Activated T-helper 1 cell treated with Interleukin-2 at 50 U/mL for 16 hours (primary cell): ENCODE measurements around the gene FCGBP.
"Not testable (repeated sequence)": the region's sequence is repeated elsewhere in the genome, so short reads cannot be mapped to it uniquely, and the experiment has no call there.

Source experiments
- DNase-seq: peaks from one replicate; pipeline ENCODE4 v3.0.0-alpha.2; 2020; ENCODE audit warnings: low read depth

Gene FCGBP

DNA sequence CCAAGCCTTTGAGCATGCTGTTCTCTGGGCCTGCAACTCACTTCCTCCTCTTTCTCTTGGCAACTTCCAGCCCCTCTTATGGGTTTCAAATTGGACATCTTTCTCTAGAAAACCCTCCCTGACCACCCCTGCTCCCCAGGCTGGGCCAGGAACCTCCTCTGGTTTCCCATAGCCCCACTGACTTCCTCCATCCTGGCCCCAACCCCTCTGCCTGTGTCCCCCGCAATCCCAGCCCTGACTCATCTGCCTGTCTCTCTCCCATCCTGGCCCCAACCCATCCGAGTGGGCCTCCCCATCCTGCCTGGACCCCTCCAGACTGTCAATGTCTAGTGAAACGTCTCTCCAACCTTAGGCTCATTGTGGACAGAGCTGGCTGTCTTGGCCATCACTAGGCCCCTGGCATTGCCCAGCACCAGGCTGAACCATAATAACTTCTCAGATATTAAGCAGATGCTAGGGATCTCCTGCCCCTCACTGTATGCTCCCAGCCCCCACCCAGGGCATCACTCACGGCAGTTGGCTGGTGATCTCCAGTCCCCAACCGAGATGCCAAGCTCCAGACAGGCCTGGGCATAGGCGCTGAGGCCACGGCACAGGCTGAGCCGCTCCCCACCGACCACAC, 16.8 kb downstream of the FCGBP start:
- no peak for DNase-seq

DNA sequence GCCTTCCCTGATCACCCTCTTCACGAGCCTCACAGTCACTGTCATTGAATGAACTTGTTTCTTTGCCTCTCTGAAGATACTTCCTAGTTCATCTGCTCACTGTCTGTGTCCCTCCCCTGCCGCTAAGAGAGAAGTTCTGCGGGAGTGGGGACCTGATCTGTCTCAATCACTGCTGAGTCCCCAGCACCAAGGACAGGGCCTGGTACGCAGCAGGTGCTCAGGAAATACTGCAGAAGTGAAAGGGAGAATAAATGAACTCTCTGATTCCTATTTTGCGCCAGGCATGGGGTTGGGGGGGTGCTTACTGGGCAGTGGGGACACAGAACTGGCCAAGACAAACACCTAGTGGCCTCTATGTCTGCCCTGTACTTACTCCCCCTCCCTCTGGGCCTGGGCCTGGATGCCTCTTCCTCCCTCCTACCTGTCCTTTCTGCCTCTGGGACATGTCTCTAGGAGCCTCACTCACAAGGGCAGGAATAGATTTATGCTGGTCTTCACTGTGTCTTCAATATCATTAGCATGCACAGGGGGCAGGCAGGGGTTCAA, 17.5 kb downstream of the FCGBP start:
- DNase-seq = no peak

DNA sequence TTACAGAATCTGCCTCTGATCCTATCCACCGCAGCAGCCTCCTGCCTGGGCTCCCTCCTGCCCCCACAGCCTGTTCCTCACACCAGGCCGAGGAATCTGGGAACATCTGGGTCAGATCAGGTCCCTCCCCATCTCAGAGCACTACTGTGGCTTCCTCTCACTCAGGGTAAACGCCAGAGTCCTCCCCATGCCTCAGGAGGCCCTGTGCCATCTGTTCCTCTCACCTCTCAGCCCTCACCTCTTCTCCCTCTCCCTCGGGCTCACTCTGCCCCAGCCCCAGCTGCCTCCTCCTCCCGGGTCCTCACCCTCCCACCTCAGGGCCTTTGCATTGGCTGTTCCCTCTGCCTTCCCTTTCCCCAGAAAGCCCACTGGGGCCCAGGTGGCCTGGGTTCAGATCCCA, 18.2 kb downstream of the FCGBP start:
- no peak for DNase-seq

DNA sequence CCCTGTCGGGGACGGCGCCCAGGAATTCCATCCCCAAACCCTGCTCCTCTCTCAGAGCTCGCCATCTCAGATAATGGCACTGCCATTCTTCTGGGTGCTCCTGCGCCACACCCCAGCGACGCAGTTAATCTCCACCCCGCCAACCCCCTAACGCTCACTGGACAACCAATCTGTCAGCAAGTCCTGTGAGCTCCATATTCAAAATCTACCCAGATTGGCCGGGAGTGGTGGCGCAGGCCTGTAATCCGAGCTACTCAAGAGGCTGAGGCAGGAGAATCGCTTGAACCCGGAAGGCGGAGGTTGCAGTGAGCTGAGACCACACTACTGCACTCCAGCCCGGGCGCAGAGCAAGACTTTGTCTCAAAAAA, 18.6 kb downstream of the FCGBP start:
- DNase-seq = no peak

DNA sequence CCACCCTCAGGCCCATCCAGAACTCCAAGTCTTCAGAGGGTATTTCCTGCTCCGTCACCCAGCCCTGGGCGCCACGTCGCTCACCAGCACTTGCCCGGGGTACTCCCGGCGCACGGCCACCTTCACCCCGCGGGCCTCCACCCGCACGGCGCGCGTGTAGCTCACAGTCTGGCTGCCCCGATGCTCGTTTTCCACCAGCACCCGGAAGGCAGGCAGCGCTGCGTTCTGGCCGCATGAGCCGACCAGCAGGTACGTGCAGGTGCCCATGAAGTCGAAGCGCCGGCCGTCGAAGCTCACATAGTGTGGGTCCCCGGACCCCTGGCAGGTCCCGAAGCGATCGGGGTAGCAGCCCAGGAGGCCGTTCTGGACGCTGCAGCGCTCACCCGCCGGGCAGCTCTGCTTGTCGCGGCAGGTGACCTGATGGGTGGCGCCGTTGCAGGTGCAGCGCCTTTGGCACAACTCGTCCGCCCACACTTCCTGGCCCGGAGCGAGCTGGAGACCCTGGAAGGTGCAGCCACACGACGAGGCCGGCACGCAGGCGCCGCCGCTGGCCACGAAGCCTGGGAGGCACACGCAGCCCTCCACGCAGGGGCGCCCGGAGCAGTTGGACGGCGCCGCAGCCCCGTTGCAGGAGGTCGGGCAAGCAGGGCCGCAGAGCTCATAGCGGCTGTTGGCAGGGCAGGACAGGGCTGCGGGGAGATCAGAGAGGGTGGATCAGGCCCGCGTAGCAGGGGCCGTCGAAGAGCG, 19.2 kb downstream of the FCGBP start:
- no peak for DNase-seq

DNA sequence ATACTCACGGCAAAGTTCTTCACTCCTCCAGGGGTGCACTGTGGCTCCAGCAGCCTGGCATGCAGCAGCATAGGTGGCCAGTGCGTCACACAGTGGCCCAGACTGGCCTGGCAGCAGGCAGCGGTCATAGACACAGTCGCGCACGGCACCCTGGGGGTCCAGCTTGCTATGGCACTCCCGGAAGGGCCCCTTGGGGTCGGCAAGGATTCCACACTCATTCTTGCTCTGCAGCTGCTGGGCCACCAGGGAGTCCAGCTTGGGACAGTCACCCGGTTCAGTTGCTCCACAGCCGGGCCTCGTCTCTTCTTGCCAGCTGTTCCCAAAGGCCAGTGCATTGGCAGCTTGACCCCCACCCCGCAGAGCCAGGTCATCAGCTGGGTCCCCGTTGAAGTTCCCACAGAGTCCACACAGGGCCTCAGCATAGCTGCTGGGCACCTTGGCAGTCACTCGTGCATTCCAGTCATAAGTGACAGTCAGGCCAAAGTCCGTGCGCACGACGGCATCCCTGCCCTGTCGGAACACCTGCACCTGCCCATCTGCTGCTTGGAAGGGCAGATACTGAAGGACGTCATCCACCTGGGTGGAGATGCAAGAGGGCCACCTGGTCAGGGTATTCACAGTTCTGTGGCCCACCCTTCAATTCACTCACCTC, 20.6 kb downstream of the FCGBP start:
- no peak for DNase-seq

DNA sequence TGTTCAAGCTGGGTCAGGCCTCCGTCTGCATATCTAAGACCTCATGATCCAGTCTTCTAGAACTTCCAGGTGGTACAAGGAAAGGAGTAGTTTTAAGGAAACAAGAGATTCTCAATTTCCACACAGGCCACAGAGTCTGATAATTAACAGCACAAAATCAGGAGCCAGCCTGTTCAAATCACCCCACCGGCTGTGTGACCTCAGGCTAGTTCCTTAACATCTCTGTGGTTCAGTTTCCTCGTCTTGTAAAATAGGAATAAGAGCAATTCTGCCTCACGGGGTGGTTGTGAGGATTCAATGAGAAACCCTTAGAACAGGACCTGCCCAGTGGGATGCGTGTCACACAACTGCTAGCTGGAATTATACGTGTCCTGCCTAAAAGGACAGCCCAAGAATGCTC, 25.6 kb downstream of the FCGBP start:
- no peak for DNase-seq

DNA sequence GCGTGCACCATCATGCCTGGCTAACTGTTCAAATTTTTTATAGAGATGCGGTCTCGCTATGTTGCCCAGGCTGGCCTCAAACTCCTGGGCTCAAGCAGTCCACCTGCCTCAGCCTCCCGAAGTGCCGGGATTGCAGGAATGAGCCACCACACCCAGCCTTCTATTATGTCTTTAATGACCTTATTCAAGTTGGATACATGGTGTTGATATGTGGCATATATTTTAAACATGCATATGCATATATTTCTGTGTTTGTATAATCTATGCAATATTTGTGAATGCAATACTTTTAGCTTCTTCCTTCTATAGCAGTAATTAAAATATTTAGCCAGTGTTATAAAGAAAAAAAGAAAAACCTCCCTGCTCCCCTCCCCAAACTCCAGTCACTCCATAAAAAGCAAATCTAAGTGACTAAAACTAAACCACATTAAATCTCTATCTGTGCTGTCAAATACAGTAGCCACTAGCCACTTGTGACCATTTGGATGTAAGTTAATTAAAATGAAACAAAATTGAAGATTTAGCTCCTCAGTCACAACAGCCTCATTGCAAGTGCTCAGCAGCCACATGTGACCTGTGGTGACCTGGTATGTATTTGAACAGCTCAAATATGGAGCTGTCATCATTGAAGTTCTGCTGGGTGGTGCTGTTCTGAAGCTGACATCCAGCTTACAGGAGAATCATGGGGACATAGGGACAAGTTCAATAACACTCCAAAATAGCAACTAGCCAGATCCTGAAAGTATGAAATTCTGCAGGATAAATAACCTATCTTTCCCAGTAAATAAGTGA, 27.4 kb downstream of the FCGBP start:
- DNase-seq = no peak

DNA sequence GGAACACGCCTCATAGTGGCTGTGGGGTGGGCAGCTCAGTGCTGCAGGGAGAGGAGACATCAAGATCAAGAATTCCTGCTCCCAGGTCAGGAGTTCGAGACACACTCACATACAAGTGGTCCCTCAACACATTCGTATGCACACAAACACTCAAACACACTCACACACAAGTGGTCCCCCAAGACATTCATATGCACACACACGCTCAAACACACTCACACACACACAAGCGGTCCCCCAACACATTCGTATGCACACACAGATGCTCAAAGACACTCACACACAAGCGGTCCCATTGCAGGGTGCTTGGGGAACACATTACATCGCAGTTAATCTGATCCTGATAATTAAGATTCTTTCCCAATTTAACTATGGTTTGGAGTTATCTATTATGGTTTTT, 28.2 kb downstream of the FCGBP start:
- DNase-seq = no peak

DNA sequence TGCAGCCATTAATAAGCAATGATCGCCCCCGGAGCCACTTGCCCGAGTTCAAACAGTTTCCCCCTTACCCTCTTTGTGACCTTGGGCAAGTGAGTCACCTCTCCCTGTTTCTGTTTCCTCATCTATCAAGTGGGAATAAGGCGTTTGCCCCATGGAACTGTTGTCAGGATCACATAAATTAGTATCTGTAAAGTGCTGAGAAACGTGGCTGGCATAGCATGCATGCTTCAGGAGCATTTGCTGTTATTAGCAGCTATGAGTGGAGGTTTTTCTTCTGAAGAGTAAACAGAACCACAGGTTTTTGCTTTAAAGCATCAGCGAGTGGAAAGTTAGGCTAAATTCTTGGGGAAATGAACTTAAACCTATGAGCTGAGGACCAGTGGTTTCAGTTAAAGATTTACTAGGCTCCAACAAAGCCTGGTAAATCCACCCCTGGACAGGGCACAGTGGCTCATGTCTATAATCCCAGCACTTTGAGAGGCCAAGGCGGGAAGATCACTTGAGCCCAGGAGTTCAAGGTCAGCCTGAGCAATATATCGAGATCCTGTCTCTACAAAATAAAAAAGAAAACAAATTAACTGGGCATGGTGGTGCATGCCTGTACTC, 30.8 kb downstream of the FCGBP start:
- not testable (repeated sequence) for DNase-seq

DNA sequence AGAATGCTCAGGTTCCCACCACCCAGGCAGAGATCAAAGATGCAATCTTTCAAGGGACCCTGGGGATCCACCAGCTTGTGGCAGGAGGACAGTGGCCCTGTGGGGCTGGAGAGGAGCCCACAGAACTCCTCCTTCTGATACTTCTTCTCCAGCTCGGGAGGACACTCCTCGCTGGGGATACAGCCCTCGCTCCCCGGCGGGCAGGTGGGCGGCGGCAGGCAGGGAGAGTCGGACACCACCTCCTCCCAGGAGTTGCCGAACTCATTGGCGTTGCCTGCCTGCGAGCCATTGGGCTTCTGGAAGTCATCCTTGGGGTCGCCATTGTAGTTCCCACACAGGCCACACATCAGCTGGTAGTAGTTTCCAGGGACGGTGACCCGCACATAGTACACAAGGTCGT, 32.1 kb downstream of the FCGBP start:
- not testable (repeated sequence) for DNase-seq

DNA sequence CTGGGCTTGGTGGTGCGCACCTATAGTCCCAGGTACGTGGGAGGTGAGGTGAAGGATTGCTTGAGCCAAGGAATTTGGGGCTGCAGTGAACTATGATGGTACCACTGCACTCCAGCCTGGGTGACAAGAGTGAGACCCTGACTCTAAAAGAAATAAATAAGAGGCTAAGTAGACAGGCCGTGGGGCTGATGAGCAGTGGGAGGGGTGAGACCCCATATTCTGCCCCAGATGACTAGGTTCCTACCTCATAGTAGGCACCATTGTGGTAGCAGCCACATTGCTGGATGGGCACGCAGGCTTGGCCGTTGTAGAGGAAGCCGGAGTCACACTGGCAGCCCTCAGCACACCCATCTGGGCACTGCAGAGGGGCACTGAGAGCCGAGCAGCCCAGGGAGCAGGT, 32.8 kb downstream of the FCGBP start:
- DNase-seq = not testable (repeated sequence)

DNA sequence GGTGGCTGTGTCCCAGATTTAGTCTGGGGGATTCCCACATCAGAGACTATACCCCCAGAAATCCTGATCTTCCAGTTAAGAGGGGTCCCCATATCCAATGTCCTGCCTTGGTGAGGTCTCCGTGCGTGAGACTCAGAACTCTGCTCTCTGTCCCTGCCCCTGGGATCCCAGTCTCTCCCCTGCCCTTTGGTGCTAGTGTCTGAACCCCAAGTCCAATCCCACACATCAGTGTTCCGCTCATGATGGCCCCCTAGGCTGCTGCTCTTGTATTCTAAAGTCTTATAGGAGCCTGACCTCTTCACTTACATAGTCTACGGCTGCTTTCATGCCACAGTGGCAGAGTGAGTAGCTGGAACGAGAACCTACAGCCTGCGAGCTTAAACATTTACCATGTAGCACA, 35.6 kb downstream of the FCGBP start:
- DNase-seq = not testable (repeated sequence)

DNA sequence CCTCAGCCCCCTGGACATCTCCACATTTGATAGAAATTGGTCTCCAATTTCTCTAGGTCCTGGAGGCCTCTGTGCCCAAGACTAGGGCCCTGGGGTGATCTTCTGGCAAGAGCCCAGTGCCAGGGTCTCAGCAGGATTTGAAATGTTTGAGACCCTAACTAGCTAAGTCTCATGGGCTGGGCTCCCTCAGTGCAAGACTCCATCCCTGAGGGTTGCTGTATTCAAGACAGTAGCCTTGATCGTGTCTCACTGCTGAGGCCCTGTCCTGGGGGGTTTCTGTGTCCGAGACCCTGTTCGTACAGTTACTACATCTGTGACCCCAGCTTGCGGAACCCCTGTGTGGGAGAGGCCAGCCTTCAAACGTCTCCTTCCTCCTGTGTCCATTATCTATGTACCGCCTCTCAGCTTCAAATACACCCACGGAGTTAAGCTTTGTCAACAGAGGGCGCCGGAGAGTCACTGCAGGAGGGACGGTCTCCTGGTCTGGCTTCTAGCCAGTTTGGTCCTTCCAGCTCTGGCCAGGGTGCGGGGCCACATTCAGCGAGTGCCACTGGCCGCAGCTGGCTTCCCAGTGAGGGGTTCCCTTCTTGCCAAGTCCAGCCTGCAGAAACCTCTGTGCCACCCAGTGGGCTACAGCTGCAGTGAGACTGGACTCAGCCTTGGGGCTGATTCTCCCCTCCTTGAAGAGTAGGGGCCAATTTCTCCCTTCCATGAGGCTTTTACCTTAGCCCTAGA, 36.8 kb downstream of the FCGBP start:
- DNase-seq = not testable (repeated sequence)

DNA sequence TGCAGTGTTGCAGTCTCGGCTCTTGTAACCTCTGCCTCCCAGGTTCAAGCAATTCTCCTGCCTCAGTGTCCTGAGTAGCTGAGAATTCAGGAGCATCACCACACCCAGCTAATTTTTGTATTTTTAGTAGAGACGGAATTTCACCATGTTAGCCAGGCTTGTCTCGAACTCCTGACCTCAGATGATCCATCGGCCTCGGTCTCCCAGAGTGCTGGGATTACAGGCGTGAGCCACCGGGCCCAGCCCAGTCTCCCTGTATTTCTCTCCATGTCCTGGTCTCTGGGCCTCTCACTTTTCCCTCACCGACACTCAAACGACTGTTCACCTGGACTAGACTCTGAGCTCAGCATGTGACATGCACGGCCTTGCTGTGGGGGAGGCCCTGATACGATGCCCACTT, 39.3 kb downstream of the FCGBP start:
- not testable (repeated sequence) for DNase-seq

DNA sequence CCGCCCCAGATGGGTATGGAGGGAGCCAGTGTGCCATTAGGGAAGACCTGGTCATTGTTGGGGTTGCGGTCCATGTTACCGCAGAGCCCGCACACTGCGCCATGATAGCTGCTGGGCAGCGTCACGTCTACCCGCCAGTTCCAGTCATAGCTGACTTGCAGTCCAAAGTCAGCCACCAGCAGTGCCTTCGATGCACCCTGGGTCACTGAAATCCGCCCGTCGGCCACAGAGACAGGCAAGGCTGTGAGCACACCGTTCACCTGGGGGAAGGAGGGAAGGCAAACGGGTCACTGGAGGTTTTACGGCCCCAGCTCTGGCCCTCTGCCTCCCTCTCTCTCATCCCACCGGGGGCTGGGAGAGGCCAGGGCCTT, 40.2 kb downstream of the FCGBP start:
- not testable (repeated sequence) for DNase-seq

DNA sequence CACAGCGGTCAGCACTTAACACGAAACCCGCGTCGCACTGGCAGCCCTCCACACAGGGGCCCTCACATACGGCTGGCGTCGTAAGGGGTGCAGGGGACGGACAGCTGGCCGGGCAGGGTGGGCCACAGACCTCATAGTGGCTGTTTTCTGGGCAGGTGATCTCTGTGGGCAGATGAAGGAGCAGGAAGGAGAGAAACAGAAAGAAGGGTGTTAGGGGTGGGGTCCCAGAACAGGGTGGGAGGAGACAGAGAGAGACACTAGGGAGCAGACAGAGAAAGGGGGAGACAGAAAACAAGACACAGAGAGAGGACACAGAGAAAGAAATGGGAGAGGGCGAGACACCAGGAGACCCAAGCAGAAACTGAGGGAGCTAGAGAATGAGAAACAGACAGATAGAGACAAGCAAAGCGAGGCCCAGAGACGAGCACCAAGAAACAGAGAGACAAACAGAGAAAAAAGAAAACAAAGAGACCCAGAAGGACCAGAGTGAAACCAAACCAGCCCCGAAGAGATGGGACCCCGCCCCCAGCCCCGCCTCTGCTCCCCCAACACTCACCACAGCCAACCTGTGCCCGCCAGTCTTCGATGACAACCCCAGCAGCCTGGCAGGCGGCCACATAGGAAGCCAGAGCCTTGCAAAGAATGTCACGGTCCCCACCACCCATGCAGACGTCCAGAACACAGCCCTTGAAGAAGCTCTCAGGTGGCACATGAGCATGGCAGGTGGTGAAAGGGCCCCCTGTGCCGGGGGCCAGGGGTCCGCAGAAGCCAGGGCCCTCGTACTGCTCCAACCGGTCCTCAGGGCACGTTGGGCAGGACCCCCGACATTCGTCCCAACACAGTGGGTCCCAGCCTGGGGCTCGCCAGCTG, 40.8 kb downstream of the FCGBP start:
- not testable (repeated sequence) for DNase-seq

DNA sequence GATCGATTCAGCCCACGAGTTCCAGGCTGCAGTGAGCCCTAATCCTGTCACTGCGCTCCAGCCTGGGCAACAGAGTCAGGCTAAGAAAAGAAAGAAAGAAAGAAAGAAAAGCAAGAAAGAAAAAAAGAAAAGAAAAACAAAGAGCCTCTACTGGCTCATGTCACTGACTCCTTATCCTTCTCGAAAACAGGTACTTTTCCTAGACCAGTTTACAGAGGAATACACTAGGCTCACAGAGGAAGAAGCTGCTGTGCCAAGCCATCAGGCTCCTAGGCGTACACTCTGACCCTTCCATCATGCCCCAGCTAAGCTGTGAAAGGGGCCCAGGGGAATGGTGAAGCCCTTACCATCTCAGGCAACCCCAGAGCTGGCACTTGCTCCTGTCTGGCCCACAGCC, 41.9 kb downstream of the FCGBP start:
- not testable (repeated sequence) for DNase-seq

DNA sequence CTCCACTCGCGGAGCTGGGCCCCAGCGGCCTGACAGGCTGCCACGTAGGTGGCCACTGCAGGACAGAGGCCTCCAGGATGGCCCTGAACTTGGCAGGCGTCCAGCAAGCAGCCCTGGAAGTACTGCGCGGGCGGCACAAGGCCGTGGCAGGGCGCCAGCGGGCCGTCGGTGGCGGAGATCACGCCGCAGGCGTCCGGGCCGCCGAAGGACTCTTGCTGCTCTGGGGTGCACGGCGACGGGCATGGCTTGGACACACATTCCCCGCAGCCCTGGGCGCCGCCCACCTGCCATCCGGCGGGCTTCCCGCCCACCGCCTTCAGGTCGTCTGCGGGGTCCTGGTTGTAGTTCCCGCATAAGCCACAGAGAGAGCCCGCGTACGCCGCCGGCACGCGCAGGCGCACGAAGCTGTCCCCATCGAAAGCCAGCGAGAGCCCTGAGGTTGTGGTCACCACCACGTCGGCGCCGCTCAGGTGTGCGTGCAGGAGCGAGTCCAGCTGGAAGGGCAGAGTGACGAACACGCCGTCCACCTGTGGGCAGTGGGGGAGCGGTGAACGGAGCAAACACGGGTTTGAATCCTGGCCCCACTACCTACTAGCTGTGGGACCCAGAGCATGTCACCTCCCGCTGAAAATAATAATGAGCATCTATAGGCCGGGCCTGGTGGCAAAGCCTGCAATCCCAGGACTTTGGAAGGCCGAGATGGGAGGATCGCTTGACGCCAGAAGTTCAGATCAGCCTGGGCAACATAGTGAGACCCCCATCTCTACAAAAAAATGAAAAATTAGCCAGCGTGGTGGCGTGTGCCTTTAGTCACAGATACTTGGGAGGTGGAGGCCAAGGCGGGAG, 42.6 kb downstream of the FCGBP start:
- not testable (repeated sequence) for DNase-seq
